HG02623 (cell line): ENCODE measurements around the gene TMEM263.
"Not testable (repeated sequence)": the region's sequence is repeated elsewhere in the genome, so short reads cannot be mapped to it uniquely, and the experiment has no call there.

Experiments used
- ATAC-seq: cut with Tn5 transposase; IDR thresholded peaks from one replicate; pipeline ENCODE4 v1.9.1; 2021; ENCODE audit warnings: moderate library complexity; ENCODE audit not compliant: unreplicated experiment

Gene TMEM263

GRCh38 chr12:106984588-106985137 is 29.0 kb downstream of the TMEM263 start:
- no peak for ATAC-seq

GRCh38 chr12:106985479-106985878 is 29.8 kb downstream of the TMEM263 start:
- no peak for ATAC-seq

GRCh38 chr12:106986135-106986534 is 30.4 kb downstream of the TMEM263 start:
- ATAC-seq: no peak

GRCh38 chr12:106986625-106987389 is 31.1 kb downstream of the TMEM263 start, which contains the start of gene MTERF2:
MTERF2 (minus strand) TSS chr12:106987146; CDS start chr12:106978714, 8,432 bp downstream.
- ATAC-seq: peak; percentile 91

DNA sequence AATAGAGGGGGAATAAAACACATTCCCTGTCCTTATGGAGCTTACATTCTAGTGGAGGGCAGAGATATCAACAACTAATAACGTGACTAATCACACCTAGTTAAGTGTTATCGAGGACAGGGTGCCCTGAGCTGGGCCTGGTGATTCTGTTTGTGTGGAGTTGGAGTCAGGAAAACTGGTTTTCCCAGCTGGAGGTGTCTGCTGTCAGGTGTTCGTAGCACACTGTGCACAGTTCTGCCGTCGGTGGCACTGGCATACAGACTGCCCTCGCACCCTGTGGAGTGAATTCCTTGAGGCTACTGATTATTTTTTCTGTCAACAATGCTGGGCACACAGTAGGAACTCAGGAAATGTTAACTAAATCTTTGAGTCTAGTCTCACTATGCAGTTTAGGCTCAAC is 32.1 kb downstream of the TMEM263 start:
- no peak for ATAC-seq

GRCh38 chr12:106994579-106995220 is 39.0 kb downstream of the TMEM263 start:
- no peak for ATAC-seq

GRCh38 chr12:106996102-106996501 is 40.4 kb downstream of the TMEM263 start:
- ATAC-seq: not testable (repeated sequence)

DNA sequence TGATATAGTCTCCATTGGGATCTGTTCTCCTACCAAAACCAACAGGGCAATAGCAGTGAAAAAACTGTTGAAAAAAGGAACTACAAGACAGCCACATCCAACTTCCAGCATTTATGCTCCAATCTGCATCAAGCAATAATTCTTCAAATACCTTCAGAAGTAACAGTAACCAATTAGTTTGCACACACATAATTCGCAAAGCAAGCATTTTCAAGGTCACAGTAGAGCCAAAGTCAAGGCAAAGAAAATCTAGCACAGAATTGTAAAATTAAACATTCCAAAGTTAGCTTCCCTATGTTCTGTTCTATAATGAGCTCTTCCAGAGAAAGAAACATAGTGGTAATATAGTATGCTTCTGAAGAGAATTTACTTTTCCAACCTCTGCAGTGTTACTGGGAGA is 42.2 kb downstream of the TMEM263 start:
- no peak for ATAC-seq

DNA sequence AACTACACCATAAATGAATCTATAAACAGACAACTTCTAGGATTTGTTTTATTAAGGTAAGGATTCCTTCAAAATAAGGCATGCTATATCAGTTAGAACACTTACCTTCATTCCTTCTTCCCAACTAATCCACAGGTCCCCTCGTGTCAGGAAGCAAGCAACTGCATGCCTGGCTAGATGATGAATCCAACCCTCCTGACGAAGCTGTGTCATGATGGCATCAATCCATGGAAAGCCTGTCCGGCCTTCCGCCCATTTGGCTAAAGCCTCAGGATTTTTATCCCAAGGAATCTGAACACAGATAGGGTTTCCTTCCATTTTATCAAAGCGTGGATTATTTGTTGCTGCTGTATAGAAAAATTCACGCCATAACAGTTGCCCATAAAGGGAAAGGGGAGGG is 43.7 kb downstream of the TMEM263 start:
- no peak for ATAC-seq

GRCh38 chr12:107002665-107003064 is 47.0 kb downstream of the TMEM263 start:
- not testable (repeated sequence) for ATAC-seq

- no peak for ATAC-seq
Measured at GRCh38 chr12:107007411-107007810, 51.7 kb downstream of the TMEM263 start.

DNA sequence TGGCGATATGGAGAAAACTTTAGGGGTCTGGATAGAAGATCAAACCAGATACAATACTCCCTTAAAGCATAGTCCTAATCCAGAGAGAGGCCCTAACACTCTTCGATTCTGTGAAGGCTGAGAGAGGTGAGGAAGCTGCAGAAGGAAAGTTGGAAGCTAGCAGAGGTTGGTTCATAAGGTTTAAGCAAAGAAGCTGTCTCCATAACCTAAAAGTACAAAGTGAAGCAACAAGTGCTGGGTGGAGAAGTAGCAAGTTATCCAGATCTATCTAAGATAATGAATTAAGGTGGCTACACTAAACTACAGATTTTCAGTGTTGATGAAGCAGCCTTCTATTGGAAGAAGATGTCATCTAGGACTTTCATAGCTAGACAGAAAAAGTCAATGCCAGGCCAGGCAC is 55.8 kb downstream of the TMEM263 start:
- no peak for ATAC-seq

GRCh38 chr12:107012736-107013425 is 57.2 kb downstream of the TMEM263 start:
- no peak for ATAC-seq

DNA sequence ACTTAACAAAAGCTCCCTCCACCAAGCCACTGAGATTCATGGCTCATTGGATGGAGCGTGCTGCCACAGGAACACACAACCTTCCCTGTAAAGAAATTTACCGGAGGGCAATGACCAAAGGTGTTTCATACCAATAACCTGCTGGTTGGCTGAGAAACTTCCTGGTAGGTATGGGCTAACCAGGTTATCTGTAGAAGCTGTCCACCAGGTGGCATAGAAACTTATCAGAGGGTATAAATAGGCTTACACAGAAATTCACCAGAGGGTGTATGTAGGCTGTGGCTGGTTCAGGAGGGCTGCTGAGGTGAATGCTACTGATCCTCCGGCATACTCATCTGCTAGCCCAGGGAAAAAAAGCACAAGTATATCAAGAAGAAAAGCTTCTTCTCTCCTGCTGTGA is 58.3 kb downstream of the TMEM263 start:
- no peak for ATAC-seq

GRCh38 chr12:107017042-107017441 is 61.3 kb downstream of the TMEM263 start:
- ATAC-seq: no peak

DNA sequence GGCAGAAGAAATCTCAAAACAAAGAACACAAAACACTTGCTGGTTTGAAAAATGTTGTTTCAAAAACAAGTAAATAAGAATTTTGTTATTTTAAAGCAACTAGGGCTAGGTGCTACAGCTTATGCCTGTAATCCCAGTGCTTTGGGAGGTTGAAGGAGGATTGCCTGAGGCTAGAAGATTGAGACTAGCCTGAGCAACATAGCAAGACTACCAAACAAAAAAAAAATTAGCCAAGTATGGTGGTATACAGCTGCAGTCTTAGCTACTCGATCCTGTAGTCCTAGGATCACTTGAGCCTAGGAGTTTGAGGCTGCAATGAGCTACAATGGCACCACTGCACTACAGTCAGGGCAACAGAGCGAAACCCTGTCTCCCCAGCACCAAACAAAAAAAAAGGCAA is 63.8 kb downstream of the TMEM263 start:
- no peak for ATAC-seq
